ENCODE results near the gene LRRC41. TPM values are rescaled to one million over a fixed set of nuclear protein-coding genes. Genes with fewer than 3 reads are reported as not detected.

LRRC41 gene
- total RNA-seq, 1 donor from 2014 or later: 82.9 TPM

DNA sequence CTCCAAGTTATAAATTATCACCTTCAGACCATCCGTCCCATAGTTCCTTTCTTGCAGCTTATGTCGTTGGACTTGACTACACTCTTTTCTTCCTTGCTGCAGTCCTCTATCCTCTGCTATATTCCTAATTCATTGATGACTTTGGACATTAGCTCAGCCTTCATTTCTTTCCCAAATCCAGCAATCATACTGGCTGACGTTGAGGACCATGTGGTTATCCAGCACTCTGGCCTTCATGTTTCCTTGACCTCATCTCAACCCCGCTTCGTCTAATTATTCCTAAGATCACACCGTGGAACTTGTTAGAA, 28.4 kb downstream of the LRRC41 start:
- Mint-ChIP-seq H3K4me1 (ENCODE audit: low read depth) (no peaks in the 10 kb centered on the region), H3K36me3 (ENCODE audit: low read depth) (peaks cover 4% of the 10 kb centered on the region), H3K27ac (ENCODE audit: unreplicated experiment) (no peak overlapping the region), H3K4me3 (ENCODE audit: unreplicated experiment) (no peak overlapping the region), H3K9me3 (ENCODE audit: low read depth) (no peaks in the 10 kb centered on the region), H3K27me3 (ENCODE audit: low read depth) (no peaks in the 10 kb centered on the region)
- TF ChIP-seq, protein P1, sequence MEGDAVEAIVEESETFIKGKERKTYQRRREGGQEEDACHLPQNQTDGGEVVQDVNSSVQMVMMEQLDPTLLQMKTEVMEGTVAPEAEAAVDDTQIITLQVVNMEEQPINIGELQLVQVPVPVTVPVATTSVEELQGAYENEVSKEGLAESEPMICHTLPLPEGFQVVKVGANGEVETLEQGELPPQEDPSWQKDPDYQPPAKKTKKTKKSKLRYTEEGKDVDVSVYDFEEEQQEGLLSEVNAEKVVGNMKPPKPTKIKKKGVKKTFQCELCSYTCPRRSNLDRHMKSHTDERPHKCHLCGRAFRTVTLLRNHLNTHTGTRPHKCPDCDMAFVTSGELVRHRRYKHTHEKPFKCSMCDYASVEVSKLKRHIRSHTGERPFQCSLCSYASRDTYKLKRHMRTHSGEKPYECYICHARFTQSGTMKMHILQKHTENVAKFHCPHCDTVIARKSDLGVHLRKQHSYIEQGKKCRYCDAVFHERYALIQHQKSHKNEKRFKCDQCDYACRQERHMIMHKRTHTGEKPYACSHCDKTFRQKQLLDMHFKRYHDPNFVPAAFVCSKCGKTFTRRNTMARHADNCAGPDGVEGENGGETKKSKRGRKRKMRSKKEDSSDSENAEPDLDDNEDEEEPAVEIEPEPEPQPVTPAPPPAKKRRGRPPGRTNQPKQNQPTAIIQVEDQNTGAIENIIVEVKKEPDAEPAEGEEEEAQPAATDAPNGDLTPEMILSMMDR (IDR thresholded peaks at IDR 0.05): no peak
- no peak for DNase-seq (ENCODE audit: low spot score)

DNA sequence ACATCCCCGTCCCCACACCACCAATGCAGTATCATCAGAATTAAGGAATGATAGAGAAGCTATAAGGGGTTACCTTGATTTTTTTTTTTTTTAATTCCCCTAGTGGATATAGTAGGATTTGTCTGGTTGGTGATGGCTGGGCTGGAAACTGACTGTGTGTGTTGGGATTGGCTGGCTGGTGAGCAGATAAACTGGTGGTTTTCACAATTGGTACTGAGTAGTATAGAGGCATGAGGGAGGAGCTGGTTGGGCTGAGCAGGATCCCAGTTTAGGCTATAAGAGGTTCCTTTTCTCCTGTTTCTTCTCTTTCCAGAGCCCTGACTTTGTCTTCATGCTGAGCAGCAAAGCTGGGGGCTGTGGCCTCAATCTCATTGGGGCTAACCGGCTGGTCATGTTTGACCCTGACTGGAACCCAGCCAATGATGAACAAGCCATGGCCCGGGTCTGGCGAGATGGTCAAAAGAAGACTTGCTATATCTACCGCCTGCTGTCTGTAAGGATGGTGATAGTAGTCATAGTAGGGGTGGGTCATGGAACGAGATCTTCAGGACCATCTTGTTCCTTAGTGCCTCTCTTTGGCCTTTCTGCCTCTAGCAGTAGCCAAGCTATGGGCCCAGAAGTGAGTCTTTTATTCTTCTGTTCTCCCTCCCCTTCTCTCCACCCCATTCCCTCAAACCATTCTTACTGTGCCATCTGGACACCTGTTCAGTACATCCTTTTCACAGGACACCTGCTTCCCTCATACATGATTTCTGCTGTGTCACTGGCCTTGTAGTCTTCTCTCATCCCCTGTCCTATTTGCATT, 29.0 kb downstream of the LRRC41 start:
- H3K36me3 Mint-ChIP-seq (ENCODE audit: low read depth): peaks cover 4% of the 10 kb centered on the region
- no peak overlapping the region for H3K4me3 Mint-ChIP-seq (ENCODE audit: unreplicated experiment)
- no peak for DNase-seq (ENCODE audit: low spot score)
- no peaks in the 10 kb centered on the region for H3K27me3 Mint-ChIP-seq (ENCODE audit: low read depth)
- no peaks in the 10 kb centered on the region for H3K4me1 Mint-ChIP-seq (ENCODE audit: low read depth)
- no peaks in the 10 kb centered on the region for H3K9me3 Mint-ChIP-seq (ENCODE audit: low read depth)
- TF ChIP-seq, protein P1 (IDR thresholded peaks at IDR 0.05): peak; percentile 25
- no peak overlapping the region for H3K27ac Mint-ChIP-seq (ENCODE audit: unreplicated experiment)

DNA sequence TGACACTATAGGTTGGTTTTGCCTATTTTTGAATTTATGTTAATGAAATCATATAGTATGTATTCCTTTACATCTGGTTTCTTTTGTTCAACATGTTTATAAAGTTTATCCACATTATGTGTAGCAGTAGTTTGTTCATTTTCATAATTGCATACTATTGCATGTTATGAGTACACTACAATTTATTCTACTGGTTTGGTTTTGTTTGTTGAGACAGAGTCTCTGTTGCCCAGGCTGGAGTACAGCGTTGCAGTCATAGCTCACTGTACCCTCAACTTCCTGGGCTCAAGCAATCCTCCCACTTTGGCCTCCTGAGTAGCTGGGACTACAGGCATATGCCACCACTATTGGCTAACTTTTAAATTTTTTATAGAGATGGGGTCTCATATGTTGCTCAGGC, 34.8 kb downstream of the LRRC41 start:
- no peak for DNase-seq (ENCODE audit: low spot score)
- H3K4me3 Mint-ChIP-seq (ENCODE audit: unreplicated experiment): no peak overlapping the region
- H3K4me1 Mint-ChIP-seq (ENCODE audit: low read depth): no peaks in the 10 kb centered on the region
- TF ChIP-seq, protein P1 (IDR thresholded peaks at IDR 0.05): no peak
- no peak overlapping the region for H3K27ac Mint-ChIP-seq (ENCODE audit: unreplicated experiment)
- no peaks in the 10 kb centered on the region for H3K27me3 Mint-ChIP-seq (ENCODE audit: low read depth)
- H3K36me3 Mint-ChIP-seq (ENCODE audit: low read depth): peaks cover 6% of the 10 kb centered on the region
- H3K9me3 Mint-ChIP-seq (ENCODE audit: low read depth): no peaks in the 10 kb centered on the region

DNA sequence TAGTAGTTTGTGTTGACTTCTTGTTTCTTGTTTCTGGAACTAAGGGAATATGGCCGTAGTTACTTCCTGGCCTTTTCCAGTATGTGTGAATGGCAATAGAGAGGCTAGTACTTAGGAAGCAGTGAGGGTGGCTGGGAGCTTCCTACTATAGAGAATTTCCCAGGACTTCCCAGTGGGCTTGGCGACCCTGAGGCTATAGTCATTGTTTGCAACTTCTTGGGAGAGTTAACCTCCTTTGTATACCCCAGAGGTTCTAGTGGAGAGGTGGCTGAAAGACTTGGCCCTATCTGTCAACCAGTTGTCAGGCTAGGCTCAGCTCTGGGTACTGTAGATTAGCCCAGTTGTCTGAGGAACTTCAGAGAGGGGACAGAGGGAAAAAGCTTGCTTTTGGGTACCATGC, 40.3 kb downstream of the LRRC41 start:
- Mint-ChIP-seq H3K4me1 (ENCODE audit: low read depth) (no peaks in the 10 kb centered on the region), H3K27me3 (ENCODE audit: low read depth) (no peaks in the 10 kb centered on the region), H3K9me3 (ENCODE audit: low read depth) (no peaks in the 10 kb centered on the region), H3K4me3 (ENCODE audit: unreplicated experiment) (no peak overlapping the region), H3K36me3 (ENCODE audit: low read depth) (peaks cover 10% of the 10 kb centered on the region), H3K27ac (ENCODE audit: unreplicated experiment) (no peak overlapping the region)
- TF ChIP-seq, protein P1 (IDR thresholded peaks at IDR 0.05): no peak
- DNase-seq (ENCODE audit: low spot score): no peak

DNA sequence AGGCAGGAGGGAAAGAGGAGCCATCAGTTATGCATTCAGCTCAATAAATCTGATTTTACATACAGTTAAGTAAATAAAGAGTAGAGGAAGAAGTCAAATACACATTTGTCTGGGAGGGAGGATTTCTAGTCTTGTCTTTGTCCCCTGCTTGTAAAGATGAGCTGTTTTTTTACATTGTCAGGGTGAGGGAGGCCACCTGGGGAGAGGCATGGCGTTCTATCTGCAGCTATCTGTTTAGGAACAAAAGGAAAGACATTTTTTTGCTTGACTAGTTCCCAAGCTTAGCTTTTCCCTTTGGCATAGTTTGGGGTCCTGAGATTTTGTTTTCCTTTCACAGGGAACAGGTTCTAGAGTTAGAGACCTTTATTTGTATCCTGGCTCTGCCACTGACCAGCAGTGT, 40.9 kb downstream of the LRRC41 start:
- Mint-ChIP-seq H3K4me1 (ENCODE audit: low read depth) (no peaks in the 10 kb centered on the region), H3K4me3 (ENCODE audit: unreplicated experiment) (no peak overlapping the region), H3K27ac (ENCODE audit: unreplicated experiment) (no peak overlapping the region), H3K27me3 (ENCODE audit: low read depth) (no peaks in the 10 kb centered on the region), H3K9me3 (ENCODE audit: low read depth) (no peaks in the 10 kb centered on the region), H3K36me3 (ENCODE audit: low read depth) (peaks cover 10% of the 10 kb centered on the region)
- TF ChIP-seq, protein P1 (IDR thresholded peaks at IDR 0.05): no peak
- no peak for DNase-seq (ENCODE audit: low spot score)

Data from chondrocyte (in vitro differentiated cells).